IPS DF 6.9 (cell line): ENCODE data around the gene HGD.

Experiments used
- DNase-seq: peaks from one replicate; pipeline ENCODE4 v3.0.0-alpha.2; 2013; ENCODE audit warnings: low read depth, low spot score
- H3K27ac ChIP-seq: one replicate; pipeline ENCODE4 v1.5.1; 2013; ENCODE audit warnings: low read length, control low read depth
- H3K27me3 ChIP-seq: 2 replicates; pipeline ENCODE4 v1.6.1; 2013; ENCODE audit warnings: mild to moderate bottlenecking, low read length; ENCODE audit not compliant: control insufficient read depth, insufficient read depth
- H3K36me3 ChIP-seq: 2 replicates; pipeline ENCODE4 v1.6.1; 2013; ENCODE audit warnings: low read length; ENCODE audit not compliant: control insufficient read depth, insufficient read depth
- H3K4me1 ChIP-seq: 2 replicates; pipeline ENCODE4 v1.6.1; 2013; ENCODE audit warnings: low read length; ENCODE audit not compliant: control insufficient read depth, insufficient read depth
- H3K4me3 ChIP-seq: 2 replicates; pipeline ENCODE4 v1.5.1; 2013; ENCODE audit warnings: mild to moderate bottlenecking, low read length
- H3K9me3 ChIP-seq: 2 replicates; pipeline ENCODE4 v1.6.1; 2013; ENCODE audit warnings: low read length, inconsistent platforms; ENCODE audit not compliant: control insufficient read depth, insufficient read depth
- WGBS: extraction: QIAGEN DNeasy Blood & Tissue Kit; methylation state at CpG from one replicate; pipeline ENCODE4 v1.1.7; 2013; ENCODE audit warnings: mixed read lengths, missing lambda C conversion rate; ENCODE audit not compliant: insufficient read length, insufficient coverage; 5-methylcytosine and 5-hydroxymethylcytosine counted together

The HGD gene

DNA sequence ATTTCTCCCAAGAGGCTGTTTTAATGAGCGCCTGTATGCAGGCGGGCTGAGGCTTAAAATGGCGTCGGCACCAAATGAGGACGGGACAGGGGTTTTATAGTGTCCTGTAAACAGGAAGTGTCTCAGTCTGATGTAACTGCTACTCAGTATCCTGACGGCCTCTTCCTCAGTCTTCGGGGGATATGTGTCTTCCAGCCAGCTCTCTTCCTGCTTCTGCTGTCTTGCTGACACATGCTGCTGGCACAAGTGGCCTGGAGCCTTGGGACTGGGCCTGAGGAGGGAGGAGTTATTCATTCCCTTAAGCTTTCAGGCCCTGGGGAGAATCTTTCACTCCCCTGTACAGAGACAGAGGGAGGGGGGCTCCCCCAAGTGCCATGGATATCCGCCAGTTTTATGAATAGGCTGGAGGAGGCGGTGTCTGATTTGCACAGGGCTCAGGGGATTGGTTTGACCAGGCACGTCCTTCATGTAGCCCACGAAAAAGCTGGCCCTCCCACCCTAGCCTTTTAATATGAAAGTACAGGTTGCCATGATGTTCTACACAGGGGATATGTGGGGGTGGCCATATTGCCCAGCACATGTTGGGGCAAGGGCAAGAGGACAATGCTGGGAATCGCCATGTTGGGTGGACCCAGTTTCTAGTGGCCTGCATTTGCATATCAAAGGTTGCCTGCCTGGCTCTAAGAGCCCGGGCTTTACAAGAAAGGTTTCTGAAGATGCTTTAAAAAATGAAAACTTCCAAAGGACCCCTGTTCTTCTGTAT is 66.0 kb downstream of the HGD start:
- no peak for DNase-seq
- H3K9me3 ChIP-seq = no peaks in the 10 kb centered on the region
- H3K36me3 ChIP-seq = no peaks in the 10 kb centered on the region
- WGBS = no CpG with 5 or more reads among the region's 13 CpGs
- no peaks in the 10 kb centered on the region for H3K4me1 ChIP-seq
- H3K27me3 ChIP-seq = no peaks in the 10 kb centered on the region
- H3K27ac ChIP-seq = no peak overlapping the region
- H3K4me3 ChIP-seq = no peak overlapping the region

DNA sequence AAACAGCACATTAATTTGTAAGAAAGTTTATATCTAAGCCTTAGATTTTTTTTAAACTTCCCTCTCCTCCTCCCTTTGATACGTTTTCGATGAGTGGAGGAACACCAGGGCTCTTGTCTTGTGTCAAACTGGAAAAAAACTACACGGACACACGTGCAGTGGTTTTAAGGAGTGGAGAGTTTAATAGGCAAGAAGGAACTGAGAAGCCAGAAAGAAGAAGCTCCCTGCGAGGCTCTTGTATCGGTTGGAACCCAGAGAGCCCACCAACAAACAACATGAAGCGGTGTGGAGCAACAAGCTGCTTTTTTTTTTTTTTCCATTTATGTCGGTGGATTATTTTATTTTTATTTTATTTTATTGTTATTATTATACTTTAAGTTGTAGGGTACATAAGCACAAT is 67.3 kb downstream of the HGD start:
- WGBS = no CpG with 5 or more reads among the region's 8 CpGs
- H3K36me3 ChIP-seq = no peaks in the 10 kb centered on the region
- no peak overlapping the region for H3K27ac ChIP-seq
- H3K9me3 ChIP-seq = no peaks in the 10 kb centered on the region
- no peaks in the 10 kb centered on the region for H3K4me1 ChIP-seq
- DNase-seq = no peak
- H3K27me3 ChIP-seq = no peaks in the 10 kb centered on the region
- no peak overlapping the region for H3K4me3 ChIP-seq

DNA sequence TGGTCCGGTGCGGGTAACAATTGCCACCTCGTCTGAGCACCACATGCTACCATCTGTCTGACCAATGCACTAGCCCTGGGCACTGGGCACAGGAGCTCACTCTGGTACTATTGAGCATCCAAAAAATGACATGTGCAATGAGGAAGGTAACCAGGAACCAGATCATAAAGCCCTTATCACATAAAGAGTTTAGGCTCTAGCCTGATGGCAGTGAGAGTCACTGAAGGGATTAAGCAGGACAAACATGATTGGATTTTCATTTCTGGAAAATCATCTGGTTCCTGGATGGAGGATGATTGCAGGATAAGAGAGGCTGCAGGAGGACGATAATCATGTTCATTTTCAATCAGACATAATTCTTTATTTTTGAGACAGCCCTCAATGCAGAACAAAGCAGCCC is 73.5 kb downstream of the HGD start:
- Histone ChIP-seq H3K36me3 (no peaks in the 10 kb centered on the region), H3K27me3 (no peaks in the 10 kb centered on the region), H3K27ac (no peak overlapping the region), H3K4me1 (no peaks in the 10 kb centered on the region), H3K9me3 (no peaks in the 10 kb centered on the region), H3K4me3 (no peak overlapping the region)
- no peak for DNase-seq
- no CpG with 5 or more reads among the region's 4 CpGs for WGBS

- no peaks in the 10 kb centered on the region for H3K4me1 ChIP-seq
- H3K9me3 ChIP-seq = no peaks in the 10 kb centered on the region
- no peak overlapping the region for H3K27ac ChIP-seq
- peaks cover 5% of the 10 kb centered on the region; the same call in 1 of the 2 replicates for H3K36me3 ChIP-seq
- no peaks in the 10 kb centered on the region for H3K27me3 ChIP-seq
- H3K4me3 ChIP-seq = no peak overlapping the region
- no peak for DNase-seq
These were observed 77.3 kb downstream of the HGD start for GRCh38 chr3:120604784-120605183.

DNA sequence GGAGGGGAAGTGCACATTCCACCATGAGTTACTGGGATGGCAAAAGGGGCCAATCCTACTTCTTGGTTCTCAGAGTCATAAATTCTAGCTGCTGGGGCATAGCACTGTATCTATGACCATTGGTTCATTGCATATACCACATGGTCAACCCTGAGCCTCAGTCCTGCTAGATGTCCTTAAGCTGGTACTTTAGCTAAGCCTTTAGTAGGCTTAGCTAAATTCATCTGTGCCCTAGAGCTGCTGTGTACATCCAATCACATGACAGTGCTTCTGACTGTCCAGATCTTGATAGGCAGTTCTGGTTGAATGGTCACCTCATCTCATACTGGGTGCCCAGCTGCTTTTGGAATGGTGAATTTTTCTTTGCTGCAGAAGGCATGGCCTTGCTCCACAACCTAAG is 77.7 kb downstream of the HGD start:
- no peak for DNase-seq
- no peaks in the 10 kb centered on the region for H3K4me1 ChIP-seq
- H3K27ac ChIP-seq = no peak overlapping the region
- no peaks in the 10 kb centered on the region for H3K9me3 ChIP-seq
- no peaks in the 10 kb centered on the region for H3K27me3 ChIP-seq
- H3K36me3 ChIP-seq = peaks cover 5% of the 10 kb centered on the region; the same call in 1 of the 2 replicates
- no peak overlapping the region for H3K4me3 ChIP-seq

DNA sequence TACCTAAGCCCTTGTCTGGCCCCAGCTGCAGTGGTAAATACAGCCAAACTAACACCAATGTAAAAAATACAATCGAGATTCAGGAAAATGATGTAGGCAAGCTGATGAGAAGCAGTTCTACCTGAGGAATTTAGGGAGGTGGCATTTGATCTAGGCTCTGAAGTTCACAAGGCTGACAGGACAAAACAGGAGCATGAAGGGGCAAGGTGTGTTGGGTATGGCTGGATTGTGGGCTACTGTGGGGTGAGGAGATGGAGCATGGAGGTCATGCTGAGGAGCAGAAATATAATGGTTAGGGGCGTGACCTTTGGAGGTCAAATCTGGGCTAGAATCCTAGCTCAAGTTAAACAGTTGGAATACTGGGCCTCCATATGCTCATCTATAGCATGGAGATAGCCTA is 79.4 kb downstream of the HGD start:
- Histone ChIP-seq H3K36me3 (peaks cover 5% of the 10 kb centered on the region; the same call in 1 of the 2 replicates), H3K9me3 (no peaks in the 10 kb centered on the region), H3K4me3 (no peak overlapping the region), H3K27ac (no peak overlapping the region), H3K27me3 (no peaks in the 10 kb centered on the region), H3K4me1 (no peaks in the 10 kb centered on the region)
- DNase-seq = no peak
- WGBS = no CpG with 5 or more reads among the region's 2 CpGs

- DNase-seq = no peak
- no CpG with 5 or more reads among the region's 4 CpGs for WGBS
These were observed 80.5 kb downstream of the HGD start for GRCh38 chr3:120601554-120601953.

GRCh38 chr3:120599211-120599610 is 82.8 kb downstream of the HGD start:
- peaks cover 5% of the 10 kb centered on the region; the same call in 1 of the 2 replicates for H3K36me3 ChIP-seq
- no peaks in the 10 kb centered on the region for H3K4me1 ChIP-seq
- no peak overlapping the region for H3K27ac ChIP-seq
- DNase-seq = no peak
- no CpG with 5 or more reads among the region's 3 CpGs for WGBS
- H3K4me3 ChIP-seq = no peak overlapping the region
- no peaks in the 10 kb centered on the region for H3K9me3 ChIP-seq
- no peaks in the 10 kb centered on the region for H3K27me3 ChIP-seq

More at GRCh38 chr3:120601554-120601953, 80.5 kb downstream of the HGD start:
- no peaks in the 10 kb centered on the region for H3K4me1 ChIP-seq
- no peaks in the 10 kb centered on the region for H3K27me3 ChIP-seq
- no peak overlapping the region for H3K27ac ChIP-seq
- peaks cover 5% of the 10 kb centered on the region; the same call in 1 of the 2 replicates for H3K36me3 ChIP-seq
- no peaks in the 10 kb centered on the region for H3K9me3 ChIP-seq
- H3K4me3 ChIP-seq = no peak overlapping the region

DNA sequence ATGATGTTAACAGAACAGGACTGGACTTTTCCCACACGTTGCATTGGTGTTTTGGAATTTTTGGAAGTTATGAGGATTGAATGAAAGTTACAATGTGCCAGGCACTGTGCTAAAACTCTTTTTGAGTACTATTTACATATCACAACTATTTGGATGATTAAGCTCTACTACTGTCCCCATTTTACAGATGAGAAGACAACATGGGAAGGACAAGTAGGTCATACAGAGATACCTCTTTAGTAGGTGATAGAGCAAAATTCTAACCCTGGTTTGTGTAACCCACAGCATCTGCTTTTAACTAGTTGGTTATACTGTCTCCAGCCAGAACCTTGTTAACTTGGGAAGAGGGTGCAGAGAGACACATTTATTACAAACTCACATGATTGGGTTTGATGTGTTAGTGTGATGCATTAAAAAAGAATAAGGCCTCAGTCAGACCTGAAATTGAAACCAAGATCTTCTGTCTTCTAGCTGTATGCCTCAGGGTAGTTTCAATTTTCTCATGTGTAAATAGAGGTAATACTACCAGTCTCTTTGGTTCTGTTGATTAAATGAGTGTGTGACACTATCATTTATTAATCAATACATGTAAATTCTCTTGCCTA is 84.5 kb downstream of the HGD start:
- no peaks in the 10 kb centered on the region for H3K9me3 ChIP-seq
- H3K27me3 ChIP-seq = no peaks in the 10 kb centered on the region
- H3K4me1 ChIP-seq = no peaks in the 10 kb centered on the region
- no peak overlapping the region; the same call in 1 of the 2 replicates for H3K4me3 ChIP-seq
- H3K27ac ChIP-seq = no peak overlapping the region
- no peak for DNase-seq
- WGBS = no CpG with 5 or more reads among the region's 1 CpG
- H3K36me3 ChIP-seq = peaks cover 3% of the 10 kb centered on the region; the same call in 1 of the 2 replicates

- H3K36me3 ChIP-seq = no peaks in the 10 kb centered on the region; the same call in 1 of the 2 replicates
- no peak overlapping the region for H3K27ac ChIP-seq
These were observed 85.2 kb downstream of the HGD start for GRCh38 chr3:120596853-120597223.

More at GRCh38 chr3:120596853-120597223, 85.2 kb downstream of the HGD start:
- H3K9me3 ChIP-seq = no peaks in the 10 kb centered on the region
- no CpG with 5 or more reads among the region's 3 CpGs for WGBS
- H3K4me1 ChIP-seq = no peaks in the 10 kb centered on the region
- no peaks in the 10 kb centered on the region for H3K27me3 ChIP-seq
- H3K4me3 ChIP-seq = peak overlapping the region; percentile 95; the same call in 1 of the 2 replicates
- DNase-seq = no peak
